Endometrial microvascular endothelial cells (primary cell): ENCODE data around the gene PRKAG2. TPM values are rescaled to one million over a fixed set of nuclear protein-coding genes. Genes with fewer than 3 reads are reported as not detected.

ENCODE experiments used
- in situ Hi-C: cut with HindIII; loops from 2 replicates; pipeline ENCODE4 v1.10.0; 2017; ENCODE audit warnings: low sequenced_read_pairs, low pct_unique_long_range_greater_than_20kb; ENCODE audit errors: inconsistent ontology term
- total RNA-seq: library from RNA; depleted of rRNA; stranded (reverse); fragments of >200 nt; gene quantifications from one replicate; pipeline ENCODE4 v1.2.3, GENCODE V29; 2015; ENCODE audit errors: inconsistent ontology term

The PRKAG2 gene
- total RNA-seq, 1 donor from 2014 or later = 67.1 TPM

- in situ Hi-C loops = no loop called here
These were observed 307.7 kb downstream of the PRKAG2 start for GRCh38 chr7:151568956-151569940.

DNA sequence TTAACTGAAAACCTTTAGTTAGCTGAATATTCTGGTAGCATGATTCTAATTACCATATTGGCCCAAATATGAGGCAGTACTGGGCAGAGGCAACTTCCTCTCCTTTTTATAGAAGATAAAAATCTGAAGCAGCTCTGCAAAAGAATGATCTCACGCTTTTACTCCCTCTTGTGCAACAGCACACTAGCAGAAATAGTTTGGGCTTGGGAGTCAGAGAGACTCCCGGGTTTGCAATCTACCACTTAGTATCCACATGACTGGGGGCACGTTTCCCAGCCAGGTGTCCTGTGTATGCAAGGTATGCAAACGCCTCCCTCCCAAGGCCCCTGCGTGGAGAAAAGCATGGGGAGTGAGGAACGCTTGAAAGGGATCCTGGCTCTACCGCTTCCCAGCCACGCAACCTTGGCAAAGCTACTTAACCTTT is 310.0 kb downstream of the PRKAG2 start:
- in situ Hi-C loops = no loop called here

- in situ Hi-C loops = no loop called here
These were observed 311.4 kb downstream of the PRKAG2 start for GRCh38 chr7:151565541-151565940.

DNA sequence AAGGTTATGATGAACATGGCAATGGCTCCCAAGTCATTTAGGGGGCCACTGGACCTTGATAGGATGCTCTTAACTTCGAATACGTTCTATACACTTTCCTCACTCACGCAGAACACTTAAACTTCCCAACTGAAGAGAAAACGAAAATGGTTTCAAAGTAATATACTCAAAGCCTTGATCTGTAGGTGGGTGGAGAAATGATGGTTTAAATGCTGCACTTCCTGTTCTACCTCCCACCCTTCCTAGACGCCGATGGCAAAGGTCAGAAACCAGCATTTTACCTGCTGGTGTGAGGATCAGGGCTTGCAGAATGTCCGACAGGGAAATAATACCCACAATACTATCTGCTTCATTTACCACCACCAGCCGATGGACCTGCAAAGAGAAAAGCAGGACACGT is 316.7 kb downstream of the PRKAG2 start:
- in situ Hi-C loops = no loop called here

GRCh38 chr7:151559557-151560183 is 317.2 kb downstream of the PRKAG2 start:
- in situ Hi-C loops = no loop called here

DNA sequence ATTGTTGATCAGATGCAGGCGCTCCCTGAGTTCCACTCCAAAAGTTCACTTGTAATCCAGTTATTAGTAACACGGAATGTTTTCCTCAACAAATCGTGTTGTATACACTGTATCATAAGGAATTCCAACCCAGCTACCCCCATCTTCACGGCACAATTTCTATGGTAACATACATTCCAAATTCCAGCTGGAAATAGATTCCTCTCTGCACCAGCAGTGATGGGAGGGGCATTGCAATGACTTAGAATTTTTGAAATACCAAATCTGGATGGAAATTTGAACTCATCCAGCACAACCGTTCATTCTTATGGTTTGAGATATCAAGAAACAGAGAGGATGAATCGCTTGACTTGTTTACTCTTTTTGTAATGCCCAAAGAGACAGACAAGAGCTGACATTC is 318.3 kb downstream of the PRKAG2 start:
- in situ Hi-C loops = no loop called here

- in situ Hi-C loops = no loop called here
These were observed 320.3 kb downstream of the PRKAG2 start for GRCh38 chr7:151556592-151556991.

- in situ Hi-C loops = no loop called here
These were observed 323.6 kb downstream of the PRKAG2 start for GRCh38 chr7:151553356-151553755.

- in situ Hi-C loops = no loop called here
These were observed 324.4 kb downstream of the PRKAG2 start for GRCh38 chr7:151552352-151553028.

- in situ Hi-C loops = no loop called here
These were observed 325.1 kb downstream of the PRKAG2 start for GRCh38 chr7:151551820-151552219.

DNA sequence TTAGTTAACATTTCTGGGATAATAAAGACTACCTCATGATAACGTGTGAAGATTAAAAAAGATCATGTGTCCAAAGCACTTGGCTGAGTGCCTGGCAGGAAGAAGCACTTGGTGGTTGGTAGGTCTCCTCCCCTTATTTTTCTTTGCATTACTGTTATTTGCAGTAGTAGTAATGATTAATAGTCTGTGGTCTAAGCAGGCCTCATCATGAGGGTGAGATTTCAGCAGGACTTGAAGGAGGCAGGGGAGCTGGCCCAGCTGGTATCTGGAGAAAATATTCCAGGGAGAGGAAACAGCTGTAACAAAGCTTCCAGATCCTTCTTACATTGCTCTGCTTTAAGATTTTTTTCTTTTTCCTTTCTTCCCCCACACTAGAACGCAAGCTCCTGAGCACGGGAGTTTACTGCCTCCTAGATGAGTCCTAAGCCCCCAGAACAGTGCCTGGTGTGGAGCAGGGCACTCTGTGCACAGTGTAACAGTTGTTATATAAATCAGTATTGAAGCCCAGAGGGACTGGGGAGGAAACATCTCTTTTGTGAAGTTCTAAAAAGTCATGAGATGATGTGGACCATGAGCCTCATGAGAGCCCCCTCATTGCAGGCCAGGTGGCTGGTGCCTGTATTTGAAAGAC is 326.1 kb downstream of the PRKAG2 start:
- in situ Hi-C loops = no loop called here

- in situ Hi-C loops = no loop called here
These were observed 327.3 kb downstream of the PRKAG2 start for GRCh38 chr7:151549644-151550043.

GRCh38 chr7:151549083-151549482 is 327.8 kb downstream of the PRKAG2 start:
- in situ Hi-C loops = no loop called here

GRCh38 chr7:151544183-151544582 is 332.7 kb downstream of the PRKAG2 start:
- in situ Hi-C loops = no loop called here

GRCh38 chr7:151542606-151543130 is 334.2 kb downstream of the PRKAG2 start:
- in situ Hi-C loops = no loop called here

- in situ Hi-C loops = no loop called here
These were observed 335.0 kb downstream of the PRKAG2 start for GRCh38 chr7:151541709-151542499.

GRCh38 chr7:151540146-151540545 is 336.8 kb downstream of the PRKAG2 start:
- in situ Hi-C loops = no loop called here

DNA sequence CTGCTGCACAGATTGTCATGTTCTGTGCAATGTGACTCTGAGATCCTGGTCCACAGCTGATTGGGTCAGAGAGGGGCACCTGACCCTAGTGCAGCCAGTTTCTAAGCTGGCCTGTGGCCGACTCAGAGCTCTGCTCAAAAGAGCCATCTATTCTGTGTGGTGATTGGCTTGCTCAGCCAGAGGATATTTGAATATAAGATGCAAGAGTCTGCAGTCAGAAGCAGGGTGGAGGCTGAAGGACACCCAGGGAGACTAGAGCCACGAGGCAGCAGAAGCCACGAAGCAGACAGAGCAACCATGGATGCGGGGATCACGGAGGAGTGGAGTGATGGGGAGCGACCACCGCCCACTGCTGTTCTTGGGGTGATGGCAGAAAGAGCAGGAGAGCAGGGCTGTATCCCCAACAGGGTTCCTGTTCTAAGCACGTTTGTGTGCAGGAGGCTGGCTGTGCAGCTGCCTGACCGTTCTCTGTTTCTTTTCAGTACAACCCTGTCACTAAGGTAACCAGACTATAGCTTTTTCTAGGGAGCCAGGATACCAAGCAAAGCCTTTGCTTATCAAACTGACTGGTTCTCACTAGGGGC is 337.7 kb downstream of the PRKAG2 start:
- in situ Hi-C loops = no loop called here
